K562 (cell line): ENCODE results near the gene CBX8. TPM values are rescaled to one million over a fixed set of nuclear protein-coding genes. Genes with fewer than 3 reads are reported as not detected.

Source experiments
- ATF2 ChIP-seq: sonication (generic); formaldehyde crosslinking; IDR thresholded peaks from 2 replicates; pipeline ENCODE4 v1.8.1; 2022; ENCODE audit warnings: missing genetic modification reagents
- BHLHE40 ChIP-seq: IDR thresholded peaks from 2 replicates; pipeline ENCODE4 v1.6.1; 2011; ENCODE audit warnings: low read length, improper control_type of control experiment
- BRCA1 ChIP-seq, 2 experiments: fragments of 450-650 bp in 1 of 2; sonication (generic) in 1 of 2; formaldehyde crosslinking in 1 of 2; IDR thresholded peaks; 2 replicates each; pipeline versions ENCODE4 v1.5.0 to v1.6.1; 2017 to 2020; ENCODE audit warnings: mild to moderate bottlenecking in 1 of 2, missing genetic modification reagents in 1 of 2
- CBFA2T2 ChIP-seq: fragments of 450-650 bp; conservative IDR thresholded peaks from 2 replicates; pipeline ENCODE4 v1.6.1; 2017; ENCODE audit warnings: mild to moderate bottlenecking
- CXXC5 ChIP-seq: fragments of 250-450 bp; sonication (Bioruptor Pico); IDR thresholded peaks from 2 replicates; pipeline ENCODE4 v1.8.0; 2022; ENCODE audit warnings: inconsistent platforms, mild to moderate bottlenecking, moderate library complexity
- EGR1 ChIP-seq: fragments of 450-650 bp; conservative IDR thresholded peaks from 2 replicates; pipeline ENCODE4 v1.6.1; 2017; ENCODE audit warnings: mild to moderate bottlenecking
- FOXA1 ChIP-seq: fragments of 450-650 bp; IDR thresholded peaks from 2 replicates; pipeline ENCODE4 v1.6.1; 2016; ENCODE audit warnings: mild to moderate bottlenecking, borderline replicate concordance
- JUNB ChIP-seq: fragments of 450-650 bp; formaldehyde crosslinking; conservative IDR thresholded peaks from 2 replicates; pipeline ENCODE4 v1.4.0; 2020; ENCODE audit warnings: mild to moderate bottlenecking
- LCOR ChIP-seq: sonication (generic); formaldehyde crosslinking; IDR thresholded peaks from 2 replicates; pipeline ENCODE4 v1.8.0; 2022; ENCODE audit warnings: mild to moderate bottlenecking, missing genetic modification reagents
- MEF2A ChIP-seq: IDR thresholded peaks from 2 replicates; pipeline ENCODE4 v1.6.1; 2011; ENCODE audit warnings: low read depth, mild to moderate bottlenecking, low read length, moderate library complexity; ENCODE audit not compliant: control insufficient read depth
- MNT ChIP-seq, 2 experiments: fragments of 450-650 bp; conservative IDR thresholded peaks; 2 replicates each; pipeline ENCODE4 v1.6.1; 2017; ENCODE audit warnings: mild to moderate bottlenecking in 2 of 2, moderate library complexity in 2 of 2
- NFYB ChIP-seq: IDR thresholded peaks from 2 replicates; pipeline ENCODE4 v1.6.1; 2011; ENCODE audit warnings: mild to moderate bottlenecking, moderate library complexity; ENCODE audit not compliant: insufficient read length; ENCODE audit errors: extremely low read depth
- NRF1 ChIP-seq, 2 experiments: fragments of 450-650 bp; IDR thresholded peaks in 1 of 2; conservative IDR thresholded peaks in 1 of 2; 2 replicates each; pipeline ENCODE4 v1.6.1; 2014; ENCODE audit warnings: mild to moderate bottlenecking in 2 of 2
- POLR2A ChIP-seq: fragments of 450-650 bp; conservative IDR thresholded peaks from 2 replicates; pipeline ENCODE4 v1.6.1; 2016
- SAFB2 ChIP-seq: fragments of 200-400 bp; formaldehyde crosslinking; IDR thresholded peaks from 2 replicates; pipeline ENCODE4 v1.6.1; 2018; ENCODE audit warnings: borderline replicate concordance, low read length, low read depth, moderate library complexity; ENCODE audit not compliant: severe bottlenecking
- ZBTB33 ChIP-seq: sonication (generic); formaldehyde crosslinking; IDR thresholded peaks from 2 replicates; pipeline ENCODE4 v1.8.1; 2023; ENCODE audit warnings: mild to moderate bottlenecking, missing genetic modification reagents
- ZFX ChIP-seq: sonication (generic); formaldehyde crosslinking; IDR thresholded peaks from 2 replicates; pipeline ENCODE4 v1.8.0; 2022; ENCODE audit warnings: mild to moderate bottlenecking, missing genetic modification reagents, moderate library complexity
- polyA plus RNA-seq, 8 experiments: library from polyadenylated mRNA; depleted of rRNA in 4 of 8; stranded (reverse) in 5 of 8; unstranded in 3 of 8; fragments of >200 nt; fragmentation: Nextera tagmentation in 2 of 8; fragmentation: Illumina TruSeq in 1 of 8; extraction: Ambion mirVana in 2 of 8; extraction: Trizol in 1 of 8; gene quantifications; 2 replicates each; pipeline versions ENCODE4 v1.2.1 to v1.2.3, GENCODE V29; 2011 to 2014; ENCODE audit warnings: inconsistent platforms in 1 of 8, missing spikeins in 1 of 8
- total RNA-seq, 7 experiments: library from RNA; depleted of rRNA in 6 of 7; stranded (reverse); fragments of >200 nt in 6 of 7; fragmentation: Illumina TruSeq in 2 of 7; extraction: Trizol in 2 of 7; gene quantifications; 2 replicates each; pipeline versions ENCODE4 v1.2.1 to v1.2.3, GENCODE V29; 2011 to 2021; ENCODE audit warnings: low replicate concordance in 1 of 7
- TF ChIP-seq, protein P1 (sequence below): fragments of 200-800 bp; sonication (Bioruptor generic); IDR thresholded peaks from 2 replicates; pipeline ENCODE4 v1.6.1; 2017; ENCODE audit warnings: missing genetic modification characterization, missing compliant biosample characterization

Gene CBX8
- total and polyA plus RNA-seq, 9 of the 15 experiments (the other 6 are each of a cell fraction or from before 2014, with no cell fraction given) = 0.08 to 11.9 (median 2.6) TPM

DNA sequence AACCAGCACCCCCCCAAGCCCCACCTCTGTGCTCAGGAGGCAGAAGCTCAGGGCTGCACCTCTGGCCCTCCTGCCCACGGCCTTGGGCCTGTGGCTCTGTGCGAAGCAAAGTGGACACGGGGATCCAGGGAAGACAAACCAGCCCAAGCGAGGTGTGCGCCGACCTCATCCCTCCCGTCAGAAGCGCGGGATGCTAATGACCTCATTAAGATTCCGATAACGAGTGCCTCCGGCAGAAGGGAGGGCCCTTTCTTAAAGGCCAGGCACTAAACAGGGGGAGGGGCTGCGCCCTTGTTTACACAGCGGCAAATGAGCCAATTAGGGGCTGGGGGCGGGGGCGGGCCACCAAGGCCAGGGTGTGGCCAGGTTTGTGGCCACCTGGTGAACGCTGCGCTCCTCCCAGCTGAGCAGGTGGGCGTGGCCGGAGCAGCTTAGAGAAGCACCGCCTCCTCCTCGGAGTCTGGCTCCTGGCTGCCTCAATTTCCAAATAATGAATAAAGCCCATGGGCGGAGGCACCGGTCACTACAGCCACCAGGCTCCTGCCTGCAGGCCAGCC is 39.2 kb upstream of the CBX8 start (continued):
- TF ChIP-seq FOXA1 (peak; percentile 98), EGR1 (peak; percentile 87), MNT (conservative IDR thresholded peaks at IDR 0.05) (peak; percentile 84 to 87), BHLHE40 (peak; percentile 22; the same call in 1 of the 2 replicates), ZFX (CRISPR knock-in tag) (peak; percentile 69), CBFA2T2 (no peak), ATF2 (CRISPR knock-in tag) (peak; percentile 48; the same call in 1 of the 2 replicates), CXXC5 (peak; percentile 58), LCOR (CRISPR knock-in tag) (peak; percentile 81), MEF2A (no peak), ZBTB33 (CRISPR knock-in tag) (no peak), BRCA1 (IDR thresholded peaks at IDR 0.05) (no peak), BRCA1 (CRISPR knock-in tag; IDR thresholded peaks at IDR 0.05) (no peak), NRF1 (conservative IDR thresholded peaks at IDR 0.05 in 1 of 2, IDR thresholded peaks at IDR 0.05 in 1 of 2) (peak; percentile 82 to 84), JUNB (CRISPR knock-in tag) (no peak), POLR2A (peak; percentile 66), SAFB2 (no peak), NFYB (peak; percentile 62)
- TF ChIP-seq, protein P1, sequence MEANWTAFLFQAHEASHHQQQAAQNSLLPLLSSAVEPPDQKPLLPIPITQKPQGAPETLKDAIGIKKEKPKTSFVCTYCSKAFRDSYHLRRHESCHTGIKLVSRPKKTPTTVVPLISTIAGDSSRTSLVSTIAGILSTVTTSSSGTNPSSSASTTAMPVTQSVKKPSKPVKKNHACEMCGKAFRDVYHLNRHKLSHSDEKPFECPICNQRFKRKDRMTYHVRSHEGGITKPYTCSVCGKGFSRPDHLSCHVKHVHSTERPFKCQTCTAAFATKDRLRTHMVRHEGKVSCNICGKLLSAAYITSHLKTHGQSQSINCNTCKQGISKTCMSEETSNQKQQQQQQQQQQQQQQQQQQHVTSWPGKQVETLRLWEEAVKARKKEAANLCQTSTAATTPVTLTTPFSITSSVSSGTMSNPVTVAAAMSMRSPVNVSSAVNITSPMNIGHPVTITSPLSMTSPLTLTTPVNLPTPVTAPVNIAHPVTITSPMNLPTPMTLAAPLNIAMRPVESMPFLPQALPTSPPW (CRISPR knock-in tag) = peak; percentile 86
